K562 treated with DMSO at 1 percent for 48 hours (cell line): ENCODE results near the gene RANBP6. TPM values are rescaled to one million over a fixed set of nuclear protein-coding genes. Genes with fewer than 3 reads are reported as not detected.

Experiments used
- total RNA-seq: library from RNA; unstranded; fragments of 300-600 nt; gene quantifications from 2 replicates; pipeline ENCODE4 v1.2.3, GENCODE V29; 2022; ENCODE audit warnings: low replicate concordance; ENCODE audit errors: extremely low read depth

RANBP6 gene
- not detected in 2 replicates for total RNA-seq

GRCh38 chr9:6015278-6016157 is at the start of gene RANBP6:
RANBP6 (minus strand) TSS chr9:6015624; CDS start chr9:6015607, 17 bp downstream.

Other genes with a start within 250 kb of the RANBP6 start
- not detected in 2 replicates for gene ERMP1, start 182.5 kb downstream of the RANBP6 start, total RNA-seq
- not detected in 2 replicates for gene MLANA, start 124.7 kb downstream of the RANBP6 start, total RNA-seq
- gene IL33, start 200.2 kb upstream of the RANBP6 start, total RNA-seq: not detected in 2 replicates